ENCODE measurements around the gene DRD3.

DNA sequence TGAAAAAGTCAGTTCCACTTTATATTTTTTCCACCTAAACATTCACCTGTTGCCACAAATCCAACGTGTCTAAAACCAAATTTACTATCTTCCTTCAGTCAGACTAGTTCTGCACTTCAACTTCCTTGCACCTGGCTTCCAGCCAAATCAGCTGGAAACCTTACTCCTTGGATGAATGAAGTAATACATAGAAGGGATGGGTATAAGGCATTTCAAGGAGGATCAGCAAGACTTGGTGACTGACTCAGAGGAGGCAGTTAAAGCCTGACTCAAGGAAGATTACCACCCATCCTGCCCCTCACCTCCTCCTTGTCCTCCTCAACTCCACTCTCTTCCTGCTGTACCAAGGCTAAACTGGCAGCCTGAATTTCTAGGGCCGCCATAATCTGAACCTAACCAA is 85.3 kb downstream of the DRD3 start:
- TF ChIP-seq CTCF (conservative IDR thresholded peaks at IDR 0.05; ENCODE audit: low read depth, low read length), result no peak
- no peak for TF ChIP-seq EZH2 (IDR thresholded peaks at IDR 0.05; ENCODE audit: borderline replicate concordance, low read depth, low read length, poor library complexity, severe bottlenecking)
